Rectal smooth muscle tissue (tissue), 1 donor: ENCODE measurements around the gene SH2D2A.

ENCODE experiments used
- H3K27ac ChIP-seq: one replicate; pipeline ENCODE4 v1.7.0; 2013; ENCODE audit warnings: low read depth, low read length, inconsistent platforms
- H3K27me3 ChIP-seq: one replicate; pipeline ENCODE4 v1.7.0; 2013; ENCODE audit warnings: low read length; ENCODE audit not compliant: control insufficient read depth, insufficient read depth
- H3K36me3 ChIP-seq: one replicate; pipeline ENCODE4 v1.7.0; 2013; ENCODE audit warnings: low read length; ENCODE audit not compliant: control insufficient read depth, insufficient read depth
- H3K4me1 ChIP-seq: one replicate; pipeline ENCODE4 v1.7.0; 2013; ENCODE audit warnings: low read length; ENCODE audit not compliant: control insufficient read depth, insufficient read depth
- H3K4me3 ChIP-seq: one replicate; pipeline ENCODE4 v1.7.0; 2013; ENCODE audit warnings: low read length
- H3K9ac ChIP-seq: one replicate; pipeline ENCODE4 v1.7.0; 2013; ENCODE audit warnings: low read length

SH2D2A gene

GRCh38 chr1:156834322-156834721 is 17.7 kb upstream of the SH2D2A start:
- H3K27ac ChIP-seq, result no peak overlapping the region
- no peaks in the 10 kb centered on the region for H3K4me1 ChIP-seq
- no peaks in the 10 kb centered on the region for H3K36me3 ChIP-seq
- H3K4me3 ChIP-seq, result no peak overlapping the region
- no peak overlapping the region for H3K9ac ChIP-seq
- H3K27me3 ChIP-seq, result peaks cover 7% of the 10 kb centered on the region

- Histone ChIP-seq H3K4me1 (no peaks in the 10 kb centered on the region), H3K9ac (no peak overlapping the region), H3K27ac (no peak overlapping the region), H3K4me3 (no peak overlapping the region), H3K36me3 (no peaks in the 10 kb centered on the region), H3K27me3 (peaks cover 5% of the 10 kb centered on the region)
Observed at GRCh38 chr1:156833603-156834002, 17.0 kb upstream of the SH2D2A start.

GRCh38 chr1:156832434-156832833 is 15.8 kb upstream of the SH2D2A start:
- Histone ChIP-seq H3K4me1 (no peaks in the 10 kb centered on the region), H3K27ac (no peak overlapping the region), H3K4me3 (no peak overlapping the region), H3K27me3 (peaks cover 5% of the 10 kb centered on the region), H3K9ac (no peak overlapping the region), H3K36me3 (no peaks in the 10 kb centered on the region)

DNA sequence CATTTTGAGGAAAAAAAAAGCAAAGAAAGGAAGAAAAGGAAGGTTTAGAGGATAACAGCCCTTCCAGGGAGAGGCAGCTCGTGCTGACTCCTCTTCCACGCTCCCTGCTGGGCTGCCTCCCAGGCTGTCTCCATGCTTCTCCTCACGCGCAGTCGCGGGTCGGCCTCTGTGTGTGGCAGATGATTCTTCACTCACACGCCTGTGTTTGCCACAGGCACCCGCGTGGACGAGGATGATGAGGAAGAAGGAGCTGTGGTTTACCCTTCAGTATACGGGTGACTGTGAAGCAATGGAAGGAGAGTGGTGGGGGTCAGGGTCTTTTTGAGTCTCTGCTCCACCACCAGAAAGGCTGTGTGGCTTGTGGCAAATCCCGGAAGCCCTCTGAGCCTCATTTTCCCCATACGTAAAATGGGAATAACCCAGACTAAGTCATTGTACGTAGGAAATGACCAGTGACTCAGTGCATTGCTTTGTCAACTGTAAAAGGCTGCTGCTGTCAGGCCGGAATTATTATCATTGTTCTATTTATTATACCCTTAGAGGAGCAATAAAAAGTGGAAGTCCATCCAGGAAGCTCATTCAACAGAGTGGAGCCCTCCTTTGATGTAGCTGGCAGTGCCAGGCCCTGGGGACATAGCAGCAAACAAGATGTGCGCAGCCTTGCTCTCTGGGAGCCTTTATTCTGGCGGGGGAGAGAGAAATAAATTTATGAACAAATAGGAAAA is 11.9 kb upstream of the SH2D2A start:
- H3K27ac ChIP-seq, result no peak overlapping the region
- H3K4me3 ChIP-seq, result no peak overlapping the region
- no peak overlapping the region for H3K9ac ChIP-seq
- peaks cover 5% of the 10 kb centered on the region for H3K27me3 ChIP-seq
- no peaks in the 10 kb centered on the region for H3K4me1 ChIP-seq
- no peaks in the 10 kb centered on the region for H3K36me3 ChIP-seq

DNA sequence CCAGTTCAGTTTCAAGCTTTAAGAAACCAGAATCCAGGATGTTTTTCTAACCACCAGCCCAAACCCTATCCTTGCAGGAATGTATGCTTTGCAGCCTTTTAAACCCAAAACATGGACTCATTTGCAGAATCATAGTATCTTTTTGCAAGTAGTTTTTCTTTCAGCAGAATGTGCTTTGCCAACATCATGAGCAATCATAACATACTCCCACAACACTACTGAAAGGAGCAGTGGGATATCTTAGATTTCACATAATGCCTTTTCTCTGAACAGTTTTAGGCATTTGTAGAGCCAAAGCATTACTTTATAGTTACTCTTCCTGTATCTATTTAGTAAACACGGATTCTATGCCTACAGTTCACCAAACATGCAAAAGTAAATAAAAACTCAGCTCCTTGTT is 10.0 kb upstream of the SH2D2A start:
- H3K4me1 ChIP-seq, result no peaks in the 10 kb centered on the region
- H3K4me3 ChIP-seq, result no peak overlapping the region
- no peaks in the 10 kb centered on the region for H3K36me3 ChIP-seq
- no peak overlapping the region for H3K9ac ChIP-seq
- H3K27ac ChIP-seq, result no peak overlapping the region
- H3K27me3 ChIP-seq, result peaks cover 5% of the 10 kb centered on the region

GRCh38 chr1:156823210-156823790 is 6.7 kb upstream of the SH2D2A start:
- Histone ChIP-seq H3K27me3 (no peaks in the 10 kb centered on the region), H3K36me3 (no peaks in the 10 kb centered on the region), H3K27ac (no peak overlapping the region), H3K9ac (no peak overlapping the region), H3K4me1 (no peaks in the 10 kb centered on the region), H3K4me3 (no peak overlapping the region)

GRCh38 chr1:156822680-156823079 is 6.0 kb upstream of the SH2D2A start:
- H3K4me3 ChIP-seq, result no peak overlapping the region
- no peaks in the 10 kb centered on the region for H3K4me1 ChIP-seq
- H3K36me3 ChIP-seq, result no peaks in the 10 kb centered on the region
- no peak overlapping the region for H3K27ac ChIP-seq
- H3K9ac ChIP-seq, result no peak overlapping the region
- no peaks in the 10 kb centered on the region for H3K27me3 ChIP-seq

DNA sequence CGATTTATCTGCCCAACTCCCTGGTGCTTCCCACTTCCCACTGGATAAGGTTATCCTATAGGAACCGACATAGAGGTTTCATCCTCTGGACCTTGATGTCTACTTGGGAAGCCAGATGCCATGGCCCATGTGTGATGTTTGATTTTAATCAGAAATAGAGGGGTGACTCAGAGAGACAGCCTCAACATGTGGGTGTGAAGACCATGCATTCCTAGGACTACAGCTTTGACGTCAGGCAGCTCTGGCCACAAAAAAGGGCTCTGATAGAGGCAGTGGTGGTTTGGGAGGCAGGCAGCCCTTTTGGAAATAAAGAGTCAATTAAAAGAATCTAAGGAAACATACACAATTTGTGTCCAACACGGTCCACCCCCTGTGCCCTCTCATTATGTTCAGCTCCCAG is 5.2 kb upstream of the SH2D2A start:
- Histone ChIP-seq H3K27me3 (no peaks in the 10 kb centered on the region), H3K27ac (no peak overlapping the region), H3K4me3 (no peak overlapping the region), H3K36me3 (no peaks in the 10 kb centered on the region), H3K9ac (no peak overlapping the region), H3K4me1 (no peaks in the 10 kb centered on the region)

- Histone ChIP-seq H3K27ac (peak overlapping the region; percentile 64), H3K27me3 (no peaks in the 10 kb centered on the region), H3K4me3 (peak overlapping the region; percentile 35), H3K9ac (no peak overlapping the region), H3K4me1 (no peaks in the 10 kb centered on the region), H3K36me3 (no peaks in the 10 kb centered on the region)
Observed at GRCh38 chr1:156815961-156816422, 656 bp downstream of the SH2D2A start.

- Histone ChIP-seq H3K27me3 (no peaks in the 10 kb centered on the region), H3K4me1 (no peaks in the 10 kb centered on the region), H3K9ac (no peak overlapping the region), H3K4me3 (peak overlapping the region; percentile 35), H3K36me3 (no peaks in the 10 kb centered on the region), H3K27ac (peak overlapping the region; percentile 69)
Observed at GRCh38 chr1:156815307-156815826, 1.3 kb downstream of the SH2D2A start.

GRCh38 chr1:156814571-156815260 is 1.9 kb downstream of the SH2D2A start:
- Histone ChIP-seq H3K4me3 (peak overlapping the region; percentile 49), H3K27ac (peak overlapping the region; percentile 69), H3K4me1 (no peaks in the 10 kb centered on the region)

DNA sequence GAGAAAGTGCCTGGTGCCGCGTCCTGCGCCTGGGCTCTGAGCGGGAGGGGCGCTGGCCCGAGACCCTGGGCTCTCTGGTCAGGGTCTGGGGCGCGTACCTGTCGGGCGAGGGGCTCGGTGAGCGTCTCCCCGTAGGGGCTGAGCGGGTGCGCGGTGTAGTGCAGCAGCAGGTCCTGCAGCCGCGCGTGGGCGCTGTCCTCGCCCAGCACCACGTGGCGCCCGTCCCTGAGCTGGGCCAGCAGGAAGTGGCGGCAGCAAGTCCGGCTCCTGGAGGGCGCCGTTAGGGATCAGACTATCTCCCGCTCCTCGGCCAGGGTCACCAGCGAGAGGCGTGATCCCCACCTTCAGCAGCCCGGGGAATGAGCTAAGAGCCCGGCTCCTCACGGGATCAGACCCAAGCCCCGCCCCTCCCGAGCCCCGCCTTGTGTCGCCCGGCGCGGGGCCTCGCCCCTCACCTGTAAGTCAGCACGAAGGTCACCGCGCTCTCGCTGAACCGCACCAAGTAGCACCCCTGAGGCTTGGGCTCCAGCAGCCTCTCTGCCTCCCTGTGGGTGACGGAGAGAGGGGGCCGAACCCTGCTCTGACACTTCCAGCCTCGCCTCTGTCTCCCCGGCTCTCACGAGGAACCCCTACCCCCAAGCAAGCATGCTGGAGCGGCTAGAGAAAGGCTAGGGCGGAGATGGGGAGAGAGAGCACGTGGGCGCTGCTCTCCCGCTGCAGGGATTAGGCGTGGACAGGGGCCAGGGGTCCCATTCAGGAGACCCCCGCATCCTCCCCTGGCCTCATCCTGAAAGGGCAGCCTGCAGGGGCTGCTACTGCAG is 2.7 kb downstream of the SH2D2A start:
- Histone ChIP-seq H3K4me3 (peak overlapping the region; percentile 49), H3K27ac (no peak overlapping the region), H3K36me3 (no peaks in the 10 kb centered on the region), H3K27me3 (no peaks in the 10 kb centered on the region), H3K4me1 (no peaks in the 10 kb centered on the region), H3K9ac (no peak overlapping the region)

More at GRCh38 chr1:156814571-156815260, 1.9 kb downstream of the SH2D2A start:
- Histone ChIP-seq H3K36me3 (no peaks in the 10 kb centered on the region), H3K27me3 (no peaks in the 10 kb centered on the region), H3K9ac (no peak overlapping the region)
